SW 1271 (cell line): Measurements from ENCODE around the gene FAM72C.
"Not testable (repeated sequence)": the region's sequence is repeated elsewhere in the genome, so short reads cannot be mapped to it uniquely, and the experiment has no call there.

Experiments used
- DNase-seq, 2 experiments: peaks; one replicate each; lab custom pipeline; 2025; lab: John Stamatoyannopoulos, UW

Gene FAM72C

DNA sequence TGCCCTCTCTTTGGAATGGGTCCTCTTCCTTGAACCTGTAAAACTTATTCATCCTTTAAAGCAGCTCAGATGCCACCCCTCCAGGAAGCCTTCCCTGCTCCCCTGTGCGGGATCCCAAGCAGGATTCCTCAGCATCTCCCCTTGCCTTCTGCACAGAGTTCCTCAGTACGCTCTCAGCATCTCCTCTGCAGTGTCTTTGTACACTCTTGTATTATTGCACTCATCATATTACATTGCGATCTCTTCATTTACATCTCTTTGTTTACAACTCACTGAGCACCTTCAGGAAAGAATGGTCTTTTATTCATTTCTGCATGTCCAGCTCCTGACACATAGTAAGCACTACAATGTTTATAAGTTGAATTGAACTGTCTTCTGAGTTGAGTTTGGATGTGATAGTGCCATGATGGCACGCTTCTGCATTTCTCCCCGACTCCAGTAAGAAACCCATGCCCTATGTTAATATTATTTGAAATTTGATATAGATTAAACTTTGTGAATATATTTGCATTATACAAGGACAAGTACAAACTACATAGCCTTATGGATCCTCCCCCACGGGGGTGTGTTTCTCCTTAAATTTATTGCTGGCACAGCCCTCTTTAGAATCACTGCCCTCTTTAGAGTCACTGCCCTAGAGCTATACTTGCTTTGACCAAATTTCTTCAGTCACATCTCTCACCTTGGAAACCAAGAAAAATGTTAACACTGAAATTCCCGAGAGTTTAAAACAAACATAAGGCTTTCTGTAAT, 13.1 kb upstream of the FAM72C start:
- not testable (repeated sequence) for DNase-seq

DNA sequence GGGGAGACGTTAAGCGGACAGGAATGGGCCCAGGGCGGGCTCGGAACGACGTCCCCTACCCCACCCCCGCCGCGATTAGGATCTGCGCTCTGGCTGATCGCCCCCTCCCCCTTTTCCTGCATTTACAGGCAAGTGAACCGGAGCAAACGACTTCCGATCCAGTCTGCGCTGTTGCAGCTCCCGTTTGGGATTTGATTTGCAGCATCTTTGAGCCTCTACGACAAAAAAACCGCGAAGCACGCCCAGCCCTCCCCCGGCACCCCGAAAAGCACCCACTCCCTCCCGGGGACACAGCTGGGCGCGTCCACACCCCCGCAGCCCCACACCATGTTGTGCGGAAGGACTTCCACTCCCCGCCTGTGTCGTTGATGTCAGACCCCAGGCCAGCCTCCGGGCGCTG, 2.6 kb upstream of the FAM72C start:
- DNase-seq: not testable (repeated sequence)

- DNase-seq: not testable (repeated sequence)
Measured at GRCh38 chr1:143973876-143974414, 2.2 kb upstream of the FAM72C start.

DNA sequence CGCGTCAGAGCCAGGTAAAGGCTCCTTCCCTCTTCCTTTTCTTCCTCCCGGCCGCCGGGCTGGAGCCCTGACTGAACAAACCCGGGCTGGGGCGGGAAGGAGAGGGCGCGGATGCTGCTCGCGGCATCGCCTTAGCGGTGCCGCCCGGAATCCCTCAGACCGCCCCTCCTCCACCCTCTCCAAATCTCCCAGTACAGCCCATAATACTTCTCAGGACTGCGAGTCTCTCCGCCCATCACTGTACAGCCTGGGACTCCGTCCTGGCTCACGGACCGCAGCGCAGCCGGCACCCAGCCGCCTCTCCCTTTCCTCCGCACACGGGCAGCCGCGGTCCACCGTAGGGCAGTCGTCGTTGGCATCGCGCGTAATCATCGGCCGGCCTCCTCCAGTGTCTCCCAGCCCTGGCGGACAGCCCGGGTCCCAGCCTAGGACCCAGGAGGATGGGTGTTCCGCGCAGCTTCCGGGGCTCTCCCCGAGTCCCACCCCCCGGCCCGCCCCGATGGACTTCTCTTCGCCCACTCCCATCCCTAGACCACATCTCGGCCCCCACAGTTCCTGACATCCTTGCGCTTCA, 1.1 kb upstream of the FAM72C start:
- not testable (repeated sequence) for DNase-seq

- not testable (repeated sequence) for DNase-seq
Measured at GRCh38 chr1:143965860-143966259, 5.9 kb downstream of the FAM72C start.

GRCh38 chr1:143964294-143964693, 7.5 kb downstream of the FAM72C start:
- DNase-seq: not testable (repeated sequence)

DNA sequence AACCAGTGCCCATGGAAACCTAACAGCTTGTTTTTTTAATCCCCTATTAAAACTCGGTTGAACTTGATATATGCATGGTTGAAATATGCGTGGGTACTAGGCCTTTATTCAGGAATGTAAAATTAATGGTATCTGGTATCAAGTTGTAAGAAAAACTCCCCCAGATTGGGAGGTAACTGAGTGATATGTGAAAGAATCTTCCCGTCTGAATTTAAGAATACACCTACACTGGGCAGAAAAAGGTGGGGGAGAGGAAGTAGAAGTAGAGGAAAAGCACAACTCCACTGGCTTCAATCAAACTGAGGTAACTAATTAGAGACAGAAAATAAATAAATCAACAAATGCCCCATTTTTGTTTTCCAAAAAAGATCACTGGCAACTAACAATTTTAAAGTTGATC, 15.9 kb downstream of the FAM72C start:
- DNase-seq: not testable (repeated sequence)

DNA sequence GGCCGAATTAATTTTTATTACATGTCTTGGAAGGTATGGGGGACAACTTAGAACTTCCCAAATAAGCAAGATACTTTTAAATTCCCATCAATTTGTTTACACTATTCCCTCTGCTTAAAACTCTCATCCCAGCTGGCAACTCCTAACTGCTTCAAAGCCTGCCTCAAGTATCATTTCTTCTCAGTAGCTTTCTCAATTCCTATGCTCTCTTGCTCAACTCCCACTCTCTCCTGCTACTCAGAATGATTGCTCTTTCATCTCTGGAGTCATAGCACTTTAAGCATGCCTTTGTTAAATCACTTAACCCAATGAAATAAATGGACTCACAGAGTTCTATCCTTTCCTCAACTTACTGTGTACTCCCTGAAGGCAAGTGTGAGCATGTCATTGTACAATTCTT, 18.9 kb downstream of the FAM72C start:
- not testable (repeated sequence) for DNase-seq

- DNase-seq: not testable (repeated sequence)
Measured at GRCh38 chr1:143951485-143952391, 20.0 kb downstream of the FAM72C start.

GRCh38 chr1:143947749-143948148, 24.0 kb downstream of the FAM72C start:
- not testable (repeated sequence) for DNase-seq

GRCh38 chr1:143945253-143945652, 26.5 kb downstream of the FAM72C start:
- not testable (repeated sequence) for DNase-seq

GRCh38 chr1:143944576-143945240, 27.1 kb downstream of the FAM72C start:
- DNase-seq: not testable (repeated sequence)

- not testable (repeated sequence) for DNase-seq
Measured at GRCh38 chr1:143943319-143943978, 28.3 kb downstream of the FAM72C start.

- not testable (repeated sequence) for DNase-seq
Measured at GRCh38 chr1:143942238-143942860, 29.4 kb downstream of the FAM72C start.

GRCh38 chr1:143939666-143940065, 32.1 kb downstream of the FAM72C start:
- not testable (repeated sequence) for DNase-seq

DNA sequence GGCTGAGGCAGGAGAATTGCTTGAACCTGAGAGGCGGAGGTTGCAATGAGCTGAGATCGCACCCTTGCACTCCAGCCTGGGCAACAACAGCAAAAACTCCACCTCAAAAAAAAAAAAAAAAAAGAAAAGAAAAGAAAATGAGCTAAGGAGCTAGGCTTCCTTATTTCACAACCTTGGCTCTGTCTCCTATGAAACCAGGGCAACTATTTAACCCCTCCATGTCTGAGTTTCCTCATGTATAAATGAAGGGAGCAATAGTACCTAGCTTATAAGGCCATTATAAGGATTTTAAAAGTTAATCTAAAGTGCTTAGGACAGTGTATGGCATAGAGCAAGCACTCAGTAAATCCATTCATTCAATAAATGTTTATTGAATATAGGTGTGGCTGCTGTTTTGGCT, 32.9 kb downstream of the FAM72C start:
- DNase-seq: not testable (repeated sequence)

- peak in 1 of 2 experiments; percentile 5 for DNase-seq
Measured at GRCh38 chr1:143936457-143937115, 35.2 kb downstream of the FAM72C start.

DNA sequence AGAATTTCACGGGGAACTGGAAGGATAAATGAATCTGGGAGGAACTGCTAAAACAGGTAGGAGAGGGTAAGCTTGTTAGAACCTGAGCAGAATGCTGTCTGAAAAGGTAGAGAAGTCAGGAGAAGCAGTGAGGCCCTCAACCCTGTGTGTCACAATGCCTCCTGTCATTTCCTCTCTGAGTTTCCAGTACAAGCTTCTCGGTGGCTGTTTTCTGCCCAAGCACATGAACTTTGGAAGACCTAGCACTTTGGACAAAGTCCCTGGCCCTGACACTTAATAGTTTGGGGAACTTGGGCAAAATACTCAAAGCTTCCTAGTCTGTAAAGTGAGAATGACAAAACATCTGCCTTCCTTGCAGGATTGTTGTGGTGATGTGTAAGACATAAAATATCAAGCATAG, 52.7 kb downstream of the FAM72C start:
- DNase-seq: not testable (repeated sequence)

- not testable (repeated sequence) for DNase-seq
Measured at GRCh38 chr1:143918552-143918951, 53.2 kb downstream of the FAM72C start.

DNA sequence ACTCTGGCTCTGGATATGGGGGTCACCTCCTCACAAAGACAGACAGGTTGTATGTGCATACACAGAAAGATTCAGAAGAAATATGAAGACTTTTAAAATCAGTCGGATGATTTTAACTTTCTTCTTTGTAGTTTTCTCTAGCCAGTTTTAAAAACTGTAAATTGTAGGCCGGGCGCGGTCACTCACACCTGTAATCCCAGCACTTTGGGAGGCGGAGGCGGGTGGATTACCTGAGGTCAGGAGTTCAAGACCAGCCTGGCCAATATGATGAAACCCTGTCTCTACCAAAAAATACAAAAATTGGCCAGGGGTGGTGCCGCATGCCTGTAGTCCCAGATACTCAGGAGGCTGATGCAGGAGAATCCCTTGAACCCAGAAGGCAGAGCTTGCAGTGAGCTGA, 58.1 kb downstream of the FAM72C start:
- not testable (repeated sequence) for DNase-seq
